Measurements from ENCODE around the gene DNAJB12. TPM values are rescaled to one million over a fixed set of nuclear protein-coding genes. Genes with fewer than 3 reads are reported as not detected.
A peak's percentile ranks its signal among the peaks of the same experiment; 100 is the strongest.

Gene DNAJB12
- total and polyA plus RNA-seq, 12 donors, result 36.3 to 67.0 (median 47.8) TPM

- peak in 1 of 2 donors; percentile 50 for TF ChIP-seq POLR2A (IDR thresholded peaks at IDR 0.05)
- peak in 4 of 6 experiments; percentile 16 to 36 (median 30) for TF ChIP-seq CTCF (IDR thresholded peaks at IDR 0.05)
- 30 to 47% (median 34%) methylated on average over 7 to 20 of the region's 20 CpGs for WGBS, 4 donors
- H3K27ac ChIP-seq, result peak overlapping the region; percentile 73 to 100 (median 97)
- DNase-seq, result peak; percentile 72 to 94 (median 90)
- intact Hi-C loops (cut with DNase I), result loop anchor here (10.0 kb wide), 2 partner anchors 211 to 381 kb away; no protein-coding TSS in a partner anchor
- H3K27me3 ChIP-seq, result no peaks in the 10 kb centered on the region
- peaks cover 51 to 77% of the 10 kb centered on the region in 2 donors for H3K4me1 ChIP-seq (replicated peaks in 1 of 2)
- no peak overlapping the region for H3K4me3 ChIP-seq
- H3K36me3 ChIP-seq (replicated peaks in 1 of 2), result peaks cover 0 to 32% of the 10 kb centered on the region in 2 donors
- no peaks in the 10 kb centered on the region for H3K9me3 ChIP-seq (replicated peaks in 1 of 3)
Measured at GRCh38 chr10:72335394-72336258, 19.1 kb downstream of the DNAJB12 start.

GRCh38 chr10:72334825-72335393 lies 19.8 kb downstream of the DNAJB12 start:
- intact Hi-C loops (cut with DNase I), result loop anchor here (10.0 kb wide), 2 partner anchors 210 to 380 kb away; no protein-coding TSS in a partner anchor
- Histone ChIP-seq H3K27ac (peak overlapping the region; percentile 73 to 100 (median 97)), H3K36me3 (replicated peaks in 1 of 2) (peaks cover 0 to 28% of the 10 kb centered on the region in 2 donors), H3K9me3 (replicated peaks in 1 of 3) (no peaks in the 10 kb centered on the region), H3K4me1 (replicated peaks in 1 of 2) (peaks cover 53 to 79% of the 10 kb centered on the region in 2 donors), H3K4me3 (no peak overlapping the region), H3K27me3 (no peaks in the 10 kb centered on the region)
- peak; percentile 86 to 98 (median 97) for DNase-seq
- TF ChIP-seq CTCF (IDR thresholded peaks at IDR 0.05) (peak in 1 of 6 experiments; percentile 7), POLR2A (IDR thresholded peaks at IDR 0.05) (peak; percentile 36 to 73)
- WGBS, 4 donors, result 0 to 6% (median 1%) methylated on average over 3 to 16 of the region's 16 CpGs

- intact Hi-C loops (cut with DNase I), result loop anchor here (10.0 kb wide), 2 partner anchors 210 to 380 kb away; no protein-coding TSS in a partner anchor
- Histone ChIP-seq H3K4me3 (no peak overlapping the region), H3K4me1 (replicated peaks in 1 of 2) (peaks cover 59 to 81% of the 10 kb centered on the region in 2 donors), H3K36me3 (replicated peaks in 1 of 2) (peaks cover 0 to 22% of the 10 kb centered on the region in 2 donors), H3K27me3 (no peaks in the 10 kb centered on the region), H3K9me3 (replicated peaks in 1 of 3) (no peaks in the 10 kb centered on the region), H3K27ac (peak overlapping the region; percentile 73 to 100 (median 97))
- peak; percentile 60 to 89 (median 64) for DNase-seq
- WGBS, 4 donors, result 13 to 31% (median 22%) methylated on average over 15 to 17 of the region's 17 CpGs
- TF ChIP-seq CTCF (IDR thresholded peaks at IDR 0.05) (peak in 2 of 6 experiments; percentile 15 to 26), POLR2A (IDR thresholded peaks at IDR 0.05) (no peak)
Measured at GRCh38 chr10:72334196-72334824, 20.4 kb downstream of the DNAJB12 start.

Measured in adrenal gland (tissue), 12 donors.